Measurements from ENCODE around the gene PCSK7. TPM values are rescaled to one million over a fixed set of nuclear protein-coding genes. Genes with fewer than 3 reads are reported as not detected.

PCSK7 gene
- total RNA-seq, 2 experiments from 2014 or later = 98.8 to 107 TPM

- no peaks in the 10 kb centered on the region for H3K36me3 Mint-ChIP-seq (ENCODE audit: low read depth)
- TF ChIP-seq CTCF (IDR thresholded peaks at IDR 0.05) = no peak
- ChIA-PET CTCF (no interaction called here), POLR2A (interaction anchor here (1.7 kb wide), 1 partner anchor 8 kb away, joined by 6 read pairs; no protein-coding TSS in a partner anchor)
- DNase-seq (no peak), ATAC-seq (no peak)
- intact Hi-C loops (cut with micrococcal nuclease) = no loop called here
- H3K4me1 Mint-ChIP-seq (ENCODE audit: low read depth) = no peaks in the 10 kb centered on the region
- H3K4me3 Mint-ChIP-seq = no peak overlapping the region
- no peak overlapping the region for H3K27ac Mint-ChIP-seq
- no peaks in the 10 kb centered on the region for H3K9me3 Mint-ChIP-seq
- no peaks in the 10 kb centered on the region for H3K27me3 Mint-ChIP-seq
Measured at GRCh38 chr11:117188620-117189081, 43.2 kb downstream of the PCSK7 start.

DNA sequence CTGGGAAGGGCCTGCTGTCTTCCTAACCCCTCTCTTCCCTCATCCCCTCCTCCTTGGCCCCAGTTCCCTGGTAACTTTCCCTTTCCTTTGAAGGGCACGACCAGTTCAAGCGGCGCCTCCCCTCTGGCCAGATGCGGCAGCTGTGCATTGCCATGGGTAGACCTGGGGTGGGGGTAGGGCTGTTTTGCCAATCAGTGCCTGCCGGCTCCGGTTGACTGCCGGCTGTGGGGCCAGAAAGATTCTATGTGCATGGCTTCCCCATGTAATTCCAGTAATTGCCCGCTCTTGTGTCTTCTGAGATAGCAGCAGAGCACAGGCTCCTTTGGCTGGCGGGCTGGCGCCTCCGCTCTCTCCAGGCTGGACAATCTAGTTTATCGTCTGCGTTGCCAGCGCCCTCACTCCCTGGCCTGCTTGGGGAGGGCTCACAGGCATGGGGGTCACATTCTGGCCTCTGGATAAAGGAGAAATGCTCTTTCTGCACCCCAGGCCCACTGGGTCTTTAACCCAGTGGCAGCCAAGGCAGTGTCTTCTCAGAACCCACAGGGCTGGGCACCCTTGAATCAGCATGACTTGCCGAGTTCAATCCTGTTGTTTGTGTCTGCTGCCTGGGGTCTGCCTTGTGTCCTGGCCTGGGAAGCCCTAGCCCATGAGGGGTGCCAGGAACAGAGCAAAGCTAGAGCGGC, 43.9 kb downstream of the PCSK7 start:
- Mint-ChIP-seq H3K4me3 (no peak overlapping the region), H3K27me3 (no peaks in the 10 kb centered on the region), H3K9me3 (no peaks in the 10 kb centered on the region), H3K27ac (no peak overlapping the region), H3K4me1 (ENCODE audit: low read depth) (no peaks in the 10 kb centered on the region), H3K36me3 (ENCODE audit: low read depth) (no peaks in the 10 kb centered on the region)
- ATAC-seq (no peak), DNase-seq (no peak)
- POLR2A ChIA-PET = interaction anchor here (1.7 kb wide), 1 partner anchor 8 kb away, joined by 6 read pairs; no protein-coding TSS in a partner anchor
- CTCF ChIA-PET = no interaction called here
- intact Hi-C loops (cut with micrococcal nuclease) = no loop called here
- no peak for TF ChIP-seq CTCF (IDR thresholded peaks at IDR 0.05)

- intact Hi-C loops (cut with micrococcal nuclease) = no loop called here
- no peaks in the 10 kb centered on the region for H3K4me1 Mint-ChIP-seq (ENCODE audit: low read depth)
- TF ChIP-seq CTCF (IDR thresholded peaks at IDR 0.05) = no peak
- DNase-seq = no peak
- no peak overlapping the region for H3K27ac Mint-ChIP-seq
- H3K27me3 Mint-ChIP-seq = no peaks in the 10 kb centered on the region
- CTCF ChIA-PET = no interaction called here
- no peak overlapping the region for H3K4me3 Mint-ChIP-seq
- H3K36me3 Mint-ChIP-seq (ENCODE audit: low read depth) = no peaks in the 10 kb centered on the region
- ATAC-seq = no peak
- no peaks in the 10 kb centered on the region for H3K9me3 Mint-ChIP-seq
- POLR2A ChIA-PET = no interaction called here
Measured at GRCh38 chr11:117187428-117187798, 44.5 kb downstream of the PCSK7 start.

GRCh38 chr11:117187007-117187406, 44.9 kb downstream of the PCSK7 start:
- no peaks in the 10 kb centered on the region for H3K36me3 Mint-ChIP-seq (ENCODE audit: low read depth)
- TF ChIP-seq CTCF (IDR thresholded peaks at IDR 0.05) = no peak
- DNase-seq (no peak), ATAC-seq (no peak)
- no peak overlapping the region for H3K4me3 Mint-ChIP-seq
- no peak overlapping the region for H3K27ac Mint-ChIP-seq
- H3K27me3 Mint-ChIP-seq = no peaks in the 10 kb centered on the region
- H3K4me1 Mint-ChIP-seq (ENCODE audit: low read depth) = no peaks in the 10 kb centered on the region
- POLR2A ChIA-PET = no interaction called here
- intact Hi-C loops (cut with micrococcal nuclease) = no loop called here
- CTCF ChIA-PET = no interaction called here
- no peaks in the 10 kb centered on the region for H3K9me3 Mint-ChIP-seq

- CTCF ChIA-PET = interaction anchor here (1.1 kb wide), 1 partner anchor 39 kb away, joined by 3 read pairs; no protein-coding TSS in a partner anchor
- DNase-seq (no peak), ATAC-seq (no peak)
- Mint-ChIP-seq H3K9me3 (no peaks in the 10 kb centered on the region), H3K4me1 (ENCODE audit: low read depth) (no peaks in the 10 kb centered on the region), H3K4me3 (no peak overlapping the region), H3K36me3 (ENCODE audit: low read depth) (no peaks in the 10 kb centered on the region), H3K27ac (no peak overlapping the region), H3K27me3 (no peaks in the 10 kb centered on the region)
- POLR2A ChIA-PET = no interaction called here
- no peak for TF ChIP-seq CTCF (IDR thresholded peaks at IDR 0.05)
- intact Hi-C loops (cut with micrococcal nuclease) = no loop called here
Measured at GRCh38 chr11:117186431-117186761, 45.5 kb downstream of the PCSK7 start.
